ENCODE results near the gene TP53RK.

TP53RK gene

GRCh38 chr20:46665602-46666001 is 23.6 kb downstream of the TP53RK start:
- no peak for DNase-seq

GRCh38 chr20:46663531-46663930 is 25.7 kb downstream of the TP53RK start:
- DNase-seq, result no peak

- no peak for DNase-seq
Observed at GRCh38 chr20:46661659-46662058, 27.6 kb downstream of the TP53RK start.

GRCh38 chr20:46660487-46660886 is 28.8 kb downstream of the TP53RK start:
- no peak for DNase-seq

- DNase-seq, result no peak
Observed at GRCh38 chr20:46657618-46658017, 31.6 kb downstream of the TP53RK start.

GRCh38 chr20:46657137-46657536 is 32.1 kb downstream of the TP53RK start:
- no peak for DNase-seq

GRCh38 chr20:46652699-46653098 is 36.5 kb downstream of the TP53RK start:
- no peak for DNase-seq

- DNase-seq, result peak in 25 of 51 donors; percentile 9 to 70 (median 46)
Observed at GRCh38 chr20:46651091-46651962, 37.9 kb downstream of the TP53RK start, which contains the start of gene SLC13A3. Gene SLC13A3 (minus strand): TSS chr20:46651459. CDS start chr20:46651421, 38 bp downstream.

- no peak for DNase-seq
Observed at GRCh38 chr20:46650575-46651090, 38.6 kb downstream of the TP53RK start.

- DNase-seq, result no peak
Observed at GRCh38 chr20:46649965-46650542, 39.2 kb downstream of the TP53RK start.

GRCh38 chr20:46649650-46649949 is 39.6 kb downstream of the TP53RK start:
- DNase-seq, result no peak

GRCh38 chr20:46648903-46649649 is 40.2 kb downstream of the TP53RK start:
- DNase-seq, result peak in 1 of 51 donors; percentile 29

GRCh38 chr20:46647469-46647868 is 41.8 kb downstream of the TP53RK start:
- DNase-seq, result peak in 7 of 51 donors; percentile 12 to 56 (median 27)

- no peak for DNase-seq
Observed at GRCh38 chr20:46646659-46647380, 42.4 kb downstream of the TP53RK start.

GRCh38 chr20:46646122-46646521 is 43.1 kb downstream of the TP53RK start:
- no peak for DNase-seq

GRCh38 chr20:46644733-46645132 is 44.5 kb downstream of the TP53RK start:
- DNase-seq, result no peak

GRCh38 chr20:46644160-46644559 is 45.1 kb downstream of the TP53RK start:
- no peak for DNase-seq

GRCh38 chr20:46642969-46643343 is 46.3 kb downstream of the TP53RK start:
- no peak for DNase-seq

GRCh38 chr20:46642265-46642968 is 46.8 kb downstream of the TP53RK start:
- no peak for DNase-seq

- DNase-seq, result no peak
Observed at GRCh38 chr20:46641424-46641823, 47.8 kb downstream of the TP53RK start.

Data from hypothalamus (tissue), 51 donors.